GM21717 (cell line): Measurements from ENCODE around the gene LRTM2.

Source experiments
- ATAC-seq: cut with Tn5 transposase; IDR thresholded peaks from one replicate; pipeline ENCODE4 v1.9.1; 2021; ENCODE audit warnings: mild to moderate bottlenecking, moderate library complexity; ENCODE audit not compliant: unreplicated experiment

Gene LRTM2

GRCh38 chr12:1882405-1882804, 62.0 kb downstream of the LRTM2 start:
- ATAC-seq = no peak

DNA sequence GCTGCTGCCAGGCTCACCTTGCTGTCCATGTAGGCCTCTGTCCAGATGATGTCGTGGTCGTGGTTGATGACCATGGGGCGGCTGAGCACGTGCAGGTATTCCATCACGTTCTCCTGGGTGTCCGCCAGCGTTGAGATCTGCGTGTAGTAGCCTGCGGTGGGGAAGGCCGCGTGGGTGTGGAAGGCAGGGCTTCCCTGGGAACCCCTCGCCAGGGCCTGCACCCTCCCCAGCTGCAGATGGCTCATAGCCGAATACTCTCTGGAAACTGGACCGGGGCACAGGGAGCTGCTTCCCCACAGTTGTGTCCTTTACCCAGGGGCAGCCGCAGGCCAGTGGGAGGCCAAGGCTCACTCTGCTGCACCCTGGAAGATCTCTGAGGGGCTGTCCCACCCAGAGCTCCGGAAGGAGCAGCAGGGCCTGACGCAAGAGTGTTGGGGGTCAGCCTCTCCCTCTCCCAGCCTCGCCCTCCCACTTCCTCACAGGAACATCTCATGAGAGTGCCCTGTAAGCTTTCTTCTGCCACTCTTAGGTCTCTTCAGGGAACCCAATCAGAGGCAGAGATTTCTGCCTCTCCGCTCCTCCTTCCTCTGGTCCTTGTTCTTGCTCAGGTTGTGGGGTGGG, 62.6 kb downstream of the LRTM2 start:
- ATAC-seq = no peak

GRCh38 chr12:1883513-1883912, 63.1 kb downstream of the LRTM2 start:
- ATAC-seq = no peak

GRCh38 chr12:1884651-1885050, 64.3 kb downstream of the LRTM2 start:
- ATAC-seq = no peak

GRCh38 chr12:1885082-1885596, 64.8 kb downstream of the LRTM2 start:
- no peak for ATAC-seq

GRCh38 chr12:1885599-1886245, 65.4 kb downstream of the LRTM2 start:
- ATAC-seq = no peak
